Natural killer cell (primary cell): ENCODE measurements around the gene LCE5A. TPM values are rescaled to one million over a fixed set of nuclear protein-coding genes. Genes with fewer than 3 reads are reported as not detected.
A peak's percentile ranks its signal among the peaks of the same experiment; 100 is the strongest.

Source experiments
- ATAC-seq, 3 donors: fragments of 150-1000 bp in 2 of 3; fragments of 200-7000 bp in 1 of 3; cut with Tn5 transposase; 1 replicate in 1 of 3; 2 replicates in 2 of 3; pipeline ENCODE4 v1.10.0; 2021; ENCODE audit warnings: mild to moderate bottlenecking in 2 of 3, moderate library complexity in 2 of 3
- DNase-seq, 2 donors: peaks; one replicate each; pipeline versions ENCODE4 v3.0.0 to v3.0.0-alpha.2; 2013 to 2021; ENCODE audit warnings: mixed read lengths in 1 of 2
- H3K27ac ChIP-seq: one replicate; pipeline ENCODE4 v1.5.1; 2013; ENCODE audit warnings: mild to moderate bottlenecking, low read length
- H3K27me3 ChIP-seq: one replicate; pipeline ENCODE4 v1.6.1; 2013; ENCODE audit warnings: low read length; ENCODE audit not compliant: control insufficient read depth, insufficient read depth
- H3K36me3 ChIP-seq: one replicate; pipeline ENCODE4 v1.6.1; 2013; ENCODE audit warnings: low read length; ENCODE audit not compliant: control insufficient read depth, insufficient read depth
- H3K4me1 ChIP-seq: one replicate; pipeline ENCODE4 v1.6.1; 2013; ENCODE audit warnings: low read length; ENCODE audit not compliant: control insufficient read depth, insufficient read depth
- H3K4me3 ChIP-seq: one replicate; pipeline ENCODE4 v1.5.1; 2013; ENCODE audit warnings: low read length
- H3K9me3 ChIP-seq: one replicate; pipeline ENCODE4 v1.6.1; 2013; ENCODE audit warnings: low read length; ENCODE audit not compliant: control insufficient read depth, insufficient read depth
- H3K27ac Mint-ChIP-seq, 2 donors: one replicate each; pipeline ENCODE4 v1.8.0; 2022; ENCODE audit warnings: mild to moderate bottlenecking in 2 of 2, mixed read lengths in 2 of 2, moderate library complexity in 1 of 2
- H3K27me3 Mint-ChIP-seq, 2 donors: one replicate each; pipeline ENCODE4 v1.8.0; 2022; ENCODE audit warnings: low read depth in 2 of 2, mixed read lengths in 2 of 2
- H3K36me3 Mint-ChIP-seq: one replicate; pipeline ENCODE4 v1.8.0; 2022; ENCODE audit warnings: mixed read lengths
- H3K4me1 Mint-ChIP-seq, 2 donors: one replicate each; pipeline ENCODE4 v1.8.0; 2022; ENCODE audit warnings: mixed read lengths in 2 of 2
- H3K4me3 Mint-ChIP-seq: one replicate; pipeline ENCODE4 v1.8.0; 2022; ENCODE audit warnings: mild to moderate bottlenecking, moderate library complexity, mixed read lengths
- H3K9me3 Mint-ChIP-seq, 2 donors: one replicate each; pipeline ENCODE4 v1.8.0; 2022; ENCODE audit warnings: mixed read lengths in 2 of 2
- WGBS: methylation state at CpG from one replicate; pipeline ENCODE4 v1.1.7; 2013; ENCODE audit warnings: missing lambda C conversion rate; ENCODE audit not compliant: insufficient coverage; 5-methylcytosine and 5-hydroxymethylcytosine counted together
- intact Hi-C: fragments of 100-400 bp; cut with micrococcal nuclease; formaldehyde crosslinking; loops from one replicate; pipeline ENCODE4 v1.14.2; 2022
- total RNA-seq, 4 donors: library from RNA; stranded (reverse); fragments of 120-200 nt in 1 of 4; gene quantifications; one replicate each; pipeline versions ENCODE4 v1.2.3 to v1.2.4, GENCODE V29; 2013 to 2022
- TF ChIP-seq, protein P1 (sequence below): fragments of 200-600 bp; IDR thresholded peaks from one replicate; pipeline ENCODE4 v1.8.0; 2022; ENCODE audit warnings: antibody characterized with exemption

LCE5A gene, protein sequence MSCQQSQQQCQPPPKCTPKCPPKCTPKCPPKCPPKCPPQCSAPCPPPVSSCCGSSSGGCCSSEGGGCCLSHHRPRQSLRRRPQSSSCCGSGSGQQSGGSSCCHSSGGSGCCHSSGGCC
- total RNA-seq, result not detected
- total RNA-seq (2013), result not detected

DNA sequence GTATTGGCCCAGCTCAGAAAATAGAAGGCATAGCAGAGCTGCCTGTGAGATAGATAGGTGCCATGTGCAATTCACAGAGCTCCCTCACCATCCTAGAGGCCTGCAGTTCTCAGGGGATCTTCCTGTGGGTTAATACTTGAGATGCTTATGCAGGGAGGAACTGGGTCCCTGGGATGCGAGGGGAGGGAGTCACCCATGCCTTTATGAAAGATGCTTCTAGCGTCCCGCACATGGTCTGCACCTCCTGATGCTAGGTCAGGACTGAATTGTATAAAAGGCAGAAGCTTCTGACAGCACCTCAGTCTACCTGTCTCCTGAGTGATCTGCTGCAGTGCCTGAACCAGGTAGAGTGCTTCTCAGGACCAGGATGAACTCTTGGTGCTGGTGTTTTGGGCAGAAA, at the start of gene LCE5A:
LCE5A (plus strand) TSS at position 301 of the 400 bp plus-strand sequence. CDS start 732 bp downstream, outside the sequence.
- no peak for ATAC-seq
- WGBS, result 94% methylated on average over 3 of the region's 3 CpGs

DNA sequence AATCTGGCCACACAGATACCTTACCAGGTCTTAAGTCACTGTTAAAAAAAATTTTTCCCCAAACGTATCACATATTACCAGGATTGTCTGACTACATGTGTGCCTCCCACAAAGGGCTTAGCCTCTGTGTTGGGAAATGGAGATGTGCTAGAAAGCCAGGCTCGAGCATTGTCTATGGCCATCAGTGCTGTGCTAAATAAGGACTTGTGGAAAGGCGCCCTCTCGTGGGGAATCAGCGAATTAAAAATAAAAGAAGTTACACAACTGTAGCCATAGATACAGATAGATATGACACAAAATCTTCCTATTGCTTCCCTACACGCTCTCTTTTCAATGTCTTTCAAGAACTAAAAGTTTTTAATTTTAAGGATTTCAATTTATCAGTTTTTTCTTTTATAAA, 49.1 kb upstream of the LCE5A start:
- Mint-ChIP-seq H3K27me3 (peaks cover 0 to 9% of the 10 kb centered on the region in 2 donors), H3K27ac (peak overlapping the region; percentile 46 to 63), H3K4me1 (peaks cover 26 to 33% of the 10 kb centered on the region in 2 donors), H3K9me3 (no peaks in the 10 kb centered on the region), H3K36me3 (no peaks in the 10 kb centered on the region), H3K4me3 (peak overlapping the region; percentile 50)
- peaks cover 13% of the 10 kb centered on the region for H3K4me1 ChIP-seq
- peak; percentile 51 to 86 for DNase-seq
- no peaks in the 10 kb centered on the region for H3K36me3 ChIP-seq
- no peaks in the 10 kb centered on the region for H3K9me3 ChIP-seq
- H3K27me3 ChIP-seq, result peaks cover 6% of the 10 kb centered on the region
- TF ChIP-seq, protein P1, sequence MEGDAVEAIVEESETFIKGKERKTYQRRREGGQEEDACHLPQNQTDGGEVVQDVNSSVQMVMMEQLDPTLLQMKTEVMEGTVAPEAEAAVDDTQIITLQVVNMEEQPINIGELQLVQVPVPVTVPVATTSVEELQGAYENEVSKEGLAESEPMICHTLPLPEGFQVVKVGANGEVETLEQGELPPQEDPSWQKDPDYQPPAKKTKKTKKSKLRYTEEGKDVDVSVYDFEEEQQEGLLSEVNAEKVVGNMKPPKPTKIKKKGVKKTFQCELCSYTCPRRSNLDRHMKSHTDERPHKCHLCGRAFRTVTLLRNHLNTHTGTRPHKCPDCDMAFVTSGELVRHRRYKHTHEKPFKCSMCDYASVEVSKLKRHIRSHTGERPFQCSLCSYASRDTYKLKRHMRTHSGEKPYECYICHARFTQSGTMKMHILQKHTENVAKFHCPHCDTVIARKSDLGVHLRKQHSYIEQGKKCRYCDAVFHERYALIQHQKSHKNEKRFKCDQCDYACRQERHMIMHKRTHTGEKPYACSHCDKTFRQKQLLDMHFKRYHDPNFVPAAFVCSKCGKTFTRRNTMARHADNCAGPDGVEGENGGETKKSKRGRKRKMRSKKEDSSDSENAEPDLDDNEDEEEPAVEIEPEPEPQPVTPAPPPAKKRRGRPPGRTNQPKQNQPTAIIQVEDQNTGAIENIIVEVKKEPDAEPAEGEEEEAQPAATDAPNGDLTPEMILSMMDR, result peak; percentile 77
- 3% methylated on average over 4 of the region's 6 CpGs for WGBS
- no peak overlapping the region for H3K27ac ChIP-seq
- intact Hi-C loops, result no loop called here
- peak; percentile 52 to 62 (median 59) for ATAC-seq
- H3K4me3 ChIP-seq, result no peak overlapping the region

More for the DNA sequence above, at the start of gene LCE5A:
- no peaks in the 10 kb centered on the region for H3K36me3 Mint-ChIP-seq
- H3K4me1 Mint-ChIP-seq, result no peaks in the 10 kb centered on the region
- H3K4me3 Mint-ChIP-seq, result no peak within 1 kb of the TSS
- no peaks in the 10 kb centered on the region for H3K4me1 ChIP-seq
- no peak within 1 kb of the TSS for H3K27ac Mint-ChIP-seq
- no peaks in the 10 kb centered on the region for H3K9me3 Mint-ChIP-seq
- peaks cover 39 to 49% of the 10 kb centered on the region in 2 donors for H3K27me3 Mint-ChIP-seq
- DNase-seq, result no peak
- intact Hi-C loops, result no loop called here
- H3K36me3 ChIP-seq, result no peaks in the 10 kb centered on the region
- H3K27me3 ChIP-seq, result peaks cover 6% of the 10 kb centered on the region
- no peaks in the 10 kb centered on the region for H3K9me3 ChIP-seq
- no peak within 1 kb of the TSS for H3K4me3 ChIP-seq
- H3K27ac ChIP-seq, result no peak within 1 kb of the TSS
- TF ChIP-seq, protein P1, result no peak

DNA sequence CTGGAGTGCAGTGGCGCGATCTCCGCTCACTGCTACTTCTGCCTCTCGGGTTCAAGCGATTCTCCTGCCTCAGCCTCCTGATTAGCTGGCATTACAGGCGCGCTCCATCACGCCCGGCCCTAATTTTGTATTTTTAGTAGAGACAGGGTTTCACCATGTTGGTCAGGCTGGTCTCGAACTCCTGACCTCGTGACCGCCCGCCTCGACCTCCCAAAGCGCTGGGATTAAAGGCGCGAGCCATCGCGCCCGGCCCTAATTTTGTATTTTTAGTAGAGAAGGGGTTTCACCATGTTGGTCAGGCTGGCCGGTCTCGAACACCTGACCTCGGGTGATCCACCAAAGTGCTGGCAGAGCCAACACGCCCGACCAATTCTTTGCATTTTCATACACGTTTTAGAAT, 48.0 kb upstream of the LCE5A start:
- Histone ChIP-seq H3K4me3 (no peak overlapping the region), H3K27ac (no peak overlapping the region), H3K4me1 (peaks cover 13% of the 10 kb centered on the region), H3K27me3 (peaks cover 6% of the 10 kb centered on the region), H3K9me3 (no peaks in the 10 kb centered on the region), H3K36me3 (no peaks in the 10 kb centered on the region)
- 96% methylated on average over 26 of the region's 26 CpGs for WGBS
- TF ChIP-seq, protein P1, result no peak
- H3K9me3 Mint-ChIP-seq, result no peaks in the 10 kb centered on the region
- H3K4me1 Mint-ChIP-seq, result peaks cover 26 to 33% of the 10 kb centered on the region in 2 donors
- intact Hi-C loops, result no loop called here
- DNase-seq (no peak), ATAC-seq (no peak)
- H3K27me3 Mint-ChIP-seq, result peaks cover 6 to 16% of the 10 kb centered on the region in 2 donors
- H3K36me3 Mint-ChIP-seq, result no peaks in the 10 kb centered on the region
- no peak overlapping the region for H3K4me3 Mint-ChIP-seq
- no peak overlapping the region for H3K27ac Mint-ChIP-seq

DNA sequence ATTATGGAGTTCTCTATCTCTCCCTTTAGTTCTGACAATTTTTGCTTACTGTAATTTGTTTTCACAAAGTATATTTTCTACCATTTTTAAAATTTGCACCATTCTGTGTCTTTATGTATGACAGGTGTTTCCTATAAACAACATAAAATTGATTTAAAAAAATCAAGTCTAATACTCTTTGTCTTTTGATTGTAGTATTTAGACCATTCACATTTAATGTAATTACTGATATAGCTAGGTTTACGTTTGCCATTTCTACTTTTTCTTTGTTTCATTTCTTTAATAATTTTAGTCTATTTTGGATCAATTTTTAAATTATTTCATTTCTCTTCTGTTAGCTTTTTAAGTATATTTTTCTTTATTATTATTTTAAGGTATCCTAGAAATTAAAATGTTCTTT, 44.4 kb upstream of the LCE5A start:
- no peak overlapping the region for H3K4me3 Mint-ChIP-seq
- H3K27ac Mint-ChIP-seq, result no peak overlapping the region
- Histone ChIP-seq H3K4me3 (no peak overlapping the region), H3K4me1 (no peaks in the 10 kb centered on the region), H3K36me3 (no peaks in the 10 kb centered on the region), H3K27ac (no peak overlapping the region), H3K9me3 (no peaks in the 10 kb centered on the region), H3K27me3 (peaks cover 8% of the 10 kb centered on the region)
- H3K36me3 Mint-ChIP-seq, result no peaks in the 10 kb centered on the region
- whole genome bisulfite sequencing, result no CpG with 5 or more reads among the region's 1 CpG
- ATAC-seq (no peak), DNase-seq (no peak)
- H3K27me3 Mint-ChIP-seq, result peaks cover 13 to 28% of the 10 kb centered on the region in 2 donors
- peaks cover 0 to 4% of the 10 kb centered on the region in 2 donors for H3K4me1 Mint-ChIP-seq
- TF ChIP-seq, protein P1, result no peak
- H3K9me3 Mint-ChIP-seq, result no peaks in the 10 kb centered on the region
- intact Hi-C loops, result no loop called here
